H9 (cell line): ENCODE results near the gene NAIF1. TPM values are rescaled to one million over a fixed set of nuclear protein-coding genes. Genes with fewer than 3 reads are reported as not detected.

Experiments
- DNase-seq: peaks from one replicate; pipeline ENCODE4 v3.0.0-alpha.2; 2017
- H2AFZ ChIP-seq: one replicate; pipeline ENCODE4 v1.6.1; 2013; ENCODE audit warnings: mild to moderate bottlenecking, low read length, control low read depth, moderate library complexity
- H2AK5ac ChIP-seq: 2 replicates; pipeline ENCODE4 v1.6.1; 2013; ENCODE audit warnings: low read length, control low read depth, mixed read lengths; ENCODE audit not compliant: insufficient read length
- H2BK120ac ChIP-seq: one replicate; pipeline ENCODE4 v1.6.1; 2013; ENCODE audit warnings: low read depth, mild to moderate bottlenecking, low read length, control low read depth, inconsistent platforms; ENCODE audit not compliant: poor library complexity, severe bottlenecking
- H2BK12ac ChIP-seq: 2 replicates; pipeline ENCODE4 v1.6.1; 2013; ENCODE audit warnings: low read length, control low read depth, mixed read lengths, low read depth; ENCODE audit not compliant: insufficient read length
- H2BK15ac ChIP-seq: 2 replicates; pipeline ENCODE4 v1.6.1; 2013; ENCODE audit warnings: low read depth, low read length, control low read depth
- H2BK20ac ChIP-seq: one replicate; pipeline ENCODE4 v1.6.1; 2013; ENCODE audit warnings: low read depth, mild to moderate bottlenecking, low read length, control low read depth, inconsistent platforms; ENCODE audit not compliant: poor library complexity, severe bottlenecking
- H2BK5ac ChIP-seq: 2 replicates; pipeline ENCODE4 v1.6.1; 2013; ENCODE audit warnings: low read length, control low read depth, mixed read lengths; ENCODE audit not compliant: insufficient read length
- H3K14ac ChIP-seq: 2 replicates; pipeline ENCODE4 v1.6.1; 2013; ENCODE audit warnings: low read length, control low read depth; ENCODE audit not compliant: insufficient read depth
- H3K18ac ChIP-seq: 2 replicates; pipeline ENCODE4 v1.6.1; 2013; ENCODE audit warnings: low read depth, mild to moderate bottlenecking, mixed read lengths, low read length, control low read depth; ENCODE audit not compliant: insufficient read length
- H3K23ac ChIP-seq: 2 replicates; pipeline ENCODE4 v1.6.1; 2013; ENCODE audit warnings: low read length, control low read depth, mixed read lengths, low read depth; ENCODE audit not compliant: insufficient read length
- H3K23me2 ChIP-seq: 2 replicates; pipeline ENCODE4 v1.6.1; 2013; ENCODE audit warnings: low read depth, mild to moderate bottlenecking, mixed read lengths, low read length, control low read depth; ENCODE audit not compliant: insufficient read length, poor library complexity, severe bottlenecking
- H3K27ac ChIP-seq: 2 replicates; pipeline ENCODE4 v1.5.1; 2013; ENCODE audit warnings: low read length, control low read depth, mixed read lengths, low read depth; ENCODE audit not compliant: insufficient read length
- H3K27me3 ChIP-seq: 2 replicates; pipeline ENCODE4 v1.6.1; 2013; ENCODE audit warnings: low read length, control low read depth, inconsistent platforms; ENCODE audit not compliant: insufficient read depth
- H3K4ac ChIP-seq: 2 replicates; pipeline ENCODE4 v1.6.1; 2013; ENCODE audit warnings: low read depth, mild to moderate bottlenecking, control low read depth, inconsistent platforms, low read length, moderate library complexity
- H3K4me1 ChIP-seq: 2 replicates; pipeline ENCODE4 v1.6.1; 2013; ENCODE audit warnings: low read length, control low read depth, inconsistent platforms; ENCODE audit not compliant: insufficient read depth
- H3K4me2 ChIP-seq: 2 replicates; pipeline ENCODE4 v1.6.1; 2013; ENCODE audit warnings: low read length, control low read depth, mixed read lengths; ENCODE audit not compliant: insufficient read length, insufficient read depth
- H3K56ac ChIP-seq: 2 replicates; pipeline ENCODE4 v1.6.1; 2013; ENCODE audit warnings: low read depth, mild to moderate bottlenecking, mixed read lengths, low read length, control low read depth; ENCODE audit not compliant: insufficient read length
- H3K79me1 ChIP-seq: 2 replicates; pipeline ENCODE4 v1.6.1; 2013; ENCODE audit warnings: low read depth, mild to moderate bottlenecking, moderate library complexity, low read length, control low read depth, inconsistent platforms; ENCODE audit not compliant: insufficient read depth, poor library complexity, severe bottlenecking
- H3K79me2 ChIP-seq: 2 replicates; pipeline ENCODE4 v1.6.1; 2013; ENCODE audit warnings: low read length, control low read depth, inconsistent platforms; ENCODE audit not compliant: insufficient read depth
- H3K9ac ChIP-seq: 2 replicates; pipeline ENCODE4 v1.6.1; 2013; ENCODE audit warnings: low read length, control low read depth, mixed read lengths; ENCODE audit not compliant: insufficient read length; ENCODE audit errors: extremely low read depth
- H3K9me3 ChIP-seq: one replicate; pipeline ENCODE4 v1.6.1; 2013; ENCODE audit warnings: low read depth, low read length, inconsistent platforms; ENCODE audit not compliant: control insufficient read depth
- H3T11ph ChIP-seq: one replicate; pipeline ENCODE4 v1.6.1; 2013; ENCODE audit warnings: mild to moderate bottlenecking, low read length, control low read depth, inconsistent platforms
- H4K20me1 ChIP-seq: one replicate; pipeline ENCODE4 v1.6.1; 2013; ENCODE audit not compliant: control insufficient read depth, insufficient read length, insufficient read depth
- H4K5ac ChIP-seq: 2 replicates; pipeline ENCODE4 v1.6.1; 2013; ENCODE audit warnings: low read depth, mild to moderate bottlenecking, mixed read lengths, low read length, control low read depth; ENCODE audit not compliant: insufficient read length
- H4K8ac ChIP-seq: replicated peaks from 2 replicates; pipeline ENCODE4 v1.6.1; 2013; ENCODE audit warnings: low read length, control low read depth, mixed read lengths, low read depth; ENCODE audit not compliant: insufficient read length
- H4K91ac ChIP-seq: 2 replicates; pipeline ENCODE4 v1.6.1; 2013; ENCODE audit warnings: low read depth, mild to moderate bottlenecking, moderate library complexity, mixed read lengths, low read length, control low read depth; ENCODE audit not compliant: insufficient read length
- H3K27ac Mint-ChIP-seq, 3 experiments: 2 replicates in 2 of 3; 3 replicates in 1 of 3; pipeline ENCODE4 v1.8.0; 2020 to 2021; ENCODE audit warnings: mixed read lengths in 3 of 3, mild to moderate bottlenecking in 1 of 3, moderate library complexity in 1 of 3
- H3K27me3 Mint-ChIP-seq: 2 replicates; pipeline ENCODE4 v1.8.0; 2021; ENCODE audit warnings: low read depth, mild to moderate bottlenecking, moderate library complexity, mixed read lengths
- H3K36me3 Mint-ChIP-seq, 3 experiments: 2 replicates in 2 of 3; 3 replicates in 1 of 3; pipeline ENCODE4 v1.8.0; 2020 to 2021; ENCODE audit warnings: low read depth in 3 of 3, mixed read lengths in 3 of 3; ENCODE audit not compliant: insufficient read depth in 1 of 3
- H3K4me1 Mint-ChIP-seq, 2 experiments: 2 replicates each; pipeline ENCODE4 v1.8.0; 2020; ENCODE audit warnings: mixed read lengths in 2 of 2
- H3K4me3 Mint-ChIP-seq, 2 experiments: 2 replicates in 1 of 2; 3 replicates in 1 of 2; pipeline ENCODE4 v1.8.0; 2020 to 2021; ENCODE audit warnings: mild to moderate bottlenecking in 2 of 2, mixed read lengths in 2 of 2, moderate library complexity in 1 of 2
- H3K9me3 Mint-ChIP-seq, 2 experiments: 2 replicates in 1 of 2; 3 replicates in 1 of 2; pipeline ENCODE4 v1.8.0; 2020; ENCODE audit warnings: mild to moderate bottlenecking in 2 of 2, mixed read lengths in 2 of 2, moderate library complexity in 1 of 2
- WGBS: extraction: QIAGEN DNeasy Blood & Tissue Kit; methylation state at CpG from one replicate; pipeline ENCODE4 v1.1.7; 2013; ENCODE audit warnings: missing lambda C conversion rate, low lambda C conversion rate, mixed read lengths; ENCODE audit not compliant: insufficient read length; ENCODE audit errors: extremely low coverage; 5-methylcytosine and 5-hydroxymethylcytosine counted together
- total RNA-seq: library from RNA; stranded (reverse); gene quantifications from 2 replicates; pipeline ENCODE4 v1.2.1, GENCODE V29; 2021
- TF ChIP-seq, protein P1 (sequence below): fragments of 200-600 bp; sonication (generic); conservative IDR thresholded peaks from 3 replicates; pipeline ENCODE4 v1.8.0; 2021; ENCODE audit warnings: antibody characterized with exemption, mild to moderate bottlenecking

The NAIF1 gene
- total RNA-seq, 1 experiment from 2014 or later, result 6.3 TPM

DNA sequence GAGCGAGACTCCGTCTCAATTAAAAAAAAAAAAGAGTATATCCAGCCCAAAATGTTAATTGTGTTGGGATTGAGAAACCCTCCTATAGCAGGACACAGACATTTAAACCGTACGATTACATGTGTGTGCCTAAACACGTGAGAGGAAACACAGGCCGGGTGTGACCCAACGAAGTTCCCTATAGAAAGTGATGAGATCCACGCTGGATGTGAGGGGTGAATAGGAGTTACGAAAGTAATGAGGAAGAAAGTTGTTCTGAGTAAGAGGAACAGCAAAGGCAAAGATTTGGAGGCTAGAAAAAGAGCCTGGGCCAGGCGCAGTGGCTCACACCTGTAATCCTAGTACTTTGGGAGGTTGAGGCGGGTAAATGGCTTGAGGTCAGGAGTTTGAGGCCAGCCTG lies 13.6 kb downstream of the NAIF1 start:
- Histone ChIP-seq H4K20me1 (no peaks in the 10 kb centered on the region), H2BK5ac (no peak overlapping the region), H3K14ac (no peak overlapping the region), H2BK20ac (no peak overlapping the region), H3K4me2 (no peak overlapping the region), H3T11ph (no peak overlapping the region), H2AK5ac (no peak overlapping the region), H3K27ac (no peak overlapping the region), H3K9ac (no peak overlapping the region), H3K23ac (no peak overlapping the region), H4K91ac (no peak overlapping the region), H2AFZ (no peak overlapping the region), H2BK15ac (no peak overlapping the region), H2BK120ac (no peak overlapping the region), H3K4me1 (peaks cover 3% of the 10 kb centered on the region; the same call in 1 of the 2 replicates), H3K79me1 (no peaks in the 10 kb centered on the region), H2BK12ac (no peak overlapping the region), H3K27me3 (no peaks in the 10 kb centered on the region), H3K23me2 (no peaks in the 10 kb centered on the region), H3K79me2 (no peaks in the 10 kb centered on the region), H3K9me3 (no peaks in the 10 kb centered on the region), H4K8ac (no peak overlapping the region), H4K5ac (no peak overlapping the region), H3K4ac (no peak overlapping the region), H3K18ac (no peak overlapping the region), H3K56ac (no peak overlapping the region)
- WGBS, result 100% methylated on average over 1 of the region's 11 CpGs
- H3K36me3 Mint-ChIP-seq, result no peaks in the 10 kb centered on the region
- DNase-seq, result no peak
- no peak overlapping the region; a peak in 1 of 7 replicates for H3K27ac Mint-ChIP-seq
- no peaks in the 10 kb centered on the region; a peak in 1 of 5 replicates for H3K9me3 Mint-ChIP-seq
- H3K4me3 Mint-ChIP-seq, result no peak overlapping the region
- peaks cover 4% of the 10 kb centered on the region; the same call in 1 of the 2 replicates for H3K27me3 Mint-ChIP-seq
- peaks cover 25 to 34% of the 10 kb centered on the region in 2 experiments for H3K4me1 Mint-ChIP-seq
- TF ChIP-seq, protein P1, sequence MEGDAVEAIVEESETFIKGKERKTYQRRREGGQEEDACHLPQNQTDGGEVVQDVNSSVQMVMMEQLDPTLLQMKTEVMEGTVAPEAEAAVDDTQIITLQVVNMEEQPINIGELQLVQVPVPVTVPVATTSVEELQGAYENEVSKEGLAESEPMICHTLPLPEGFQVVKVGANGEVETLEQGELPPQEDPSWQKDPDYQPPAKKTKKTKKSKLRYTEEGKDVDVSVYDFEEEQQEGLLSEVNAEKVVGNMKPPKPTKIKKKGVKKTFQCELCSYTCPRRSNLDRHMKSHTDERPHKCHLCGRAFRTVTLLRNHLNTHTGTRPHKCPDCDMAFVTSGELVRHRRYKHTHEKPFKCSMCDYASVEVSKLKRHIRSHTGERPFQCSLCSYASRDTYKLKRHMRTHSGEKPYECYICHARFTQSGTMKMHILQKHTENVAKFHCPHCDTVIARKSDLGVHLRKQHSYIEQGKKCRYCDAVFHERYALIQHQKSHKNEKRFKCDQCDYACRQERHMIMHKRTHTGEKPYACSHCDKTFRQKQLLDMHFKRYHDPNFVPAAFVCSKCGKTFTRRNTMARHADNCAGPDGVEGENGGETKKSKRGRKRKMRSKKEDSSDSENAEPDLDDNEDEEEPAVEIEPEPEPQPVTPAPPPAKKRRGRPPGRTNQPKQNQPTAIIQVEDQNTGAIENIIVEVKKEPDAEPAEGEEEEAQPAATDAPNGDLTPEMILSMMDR, result no peak
